NCI-H345 treated with DMSO at 0.1 percent for 48 hours (cell line): ENCODE results near the gene RAC2.
"Not testable (repeated sequence)": the region's sequence is repeated elsewhere in the genome, so short reads cannot be mapped to it uniquely, and the experiment has no call there.

Experiments used
- DNase-seq: peaks from one replicate; lab custom pipeline; 2025; ENCODE audit not compliant: unreplicated experiment; lab: John Stamatoyannopoulos, UW

RAC2 gene

DNA sequence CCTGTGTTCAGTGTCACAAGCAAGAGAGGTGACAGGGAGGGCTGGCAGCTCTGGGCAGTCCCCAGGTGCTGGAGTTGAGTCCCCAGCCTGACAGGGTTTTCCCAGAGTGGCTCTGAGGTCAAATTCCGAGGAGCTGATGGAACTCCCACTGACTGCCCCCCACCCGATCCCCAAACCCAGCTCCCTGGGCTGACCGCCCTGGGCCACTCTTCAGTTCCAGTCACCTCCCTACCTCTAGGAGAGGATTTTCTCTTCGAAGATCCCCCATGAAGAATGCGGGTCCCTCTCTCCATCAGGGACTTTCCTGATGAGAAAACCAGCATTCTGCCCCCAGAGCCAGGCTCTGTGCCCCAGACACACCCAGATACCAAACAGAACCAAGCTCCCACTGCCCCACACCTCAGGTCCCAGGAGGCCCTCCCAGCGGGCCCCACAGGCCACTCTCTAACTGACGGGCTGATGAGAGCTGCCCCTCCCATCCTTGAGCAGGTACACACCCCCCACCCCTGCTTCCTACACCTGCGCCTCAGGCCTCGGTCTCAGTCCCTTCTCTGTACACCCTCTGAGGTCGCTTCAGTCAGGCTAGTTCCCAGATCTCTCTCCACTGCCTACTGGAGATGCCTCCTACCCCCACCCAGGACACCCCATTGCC lies 12.1 kb upstream of the RAC2 start:
- DNase-seq: no peak

DNA sequence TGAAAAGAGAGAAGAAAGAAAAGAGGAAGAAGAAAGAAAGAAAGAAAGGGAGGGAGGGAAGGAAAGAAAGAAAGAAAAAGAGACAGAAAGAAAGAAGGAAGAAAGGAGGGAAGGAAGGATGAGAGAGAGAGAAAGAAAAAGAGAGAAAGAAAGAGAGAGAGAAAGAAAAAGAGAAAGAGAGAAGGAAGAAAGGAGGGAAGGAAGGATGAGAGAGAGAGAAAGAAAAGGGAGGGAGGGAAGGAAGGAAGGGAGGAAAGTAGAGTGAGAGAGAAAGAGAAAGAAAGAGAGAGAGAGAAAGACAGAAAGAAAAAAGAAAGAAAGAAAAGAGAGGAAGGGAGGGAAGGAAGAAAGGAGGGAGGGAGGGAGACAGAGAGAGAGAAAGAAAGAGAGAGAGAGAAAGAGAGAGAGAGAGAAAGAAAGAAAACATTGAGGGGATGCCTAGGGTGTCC lies 11.5 kb upstream of the RAC2 start:
- no peak for DNase-seq

DNA sequence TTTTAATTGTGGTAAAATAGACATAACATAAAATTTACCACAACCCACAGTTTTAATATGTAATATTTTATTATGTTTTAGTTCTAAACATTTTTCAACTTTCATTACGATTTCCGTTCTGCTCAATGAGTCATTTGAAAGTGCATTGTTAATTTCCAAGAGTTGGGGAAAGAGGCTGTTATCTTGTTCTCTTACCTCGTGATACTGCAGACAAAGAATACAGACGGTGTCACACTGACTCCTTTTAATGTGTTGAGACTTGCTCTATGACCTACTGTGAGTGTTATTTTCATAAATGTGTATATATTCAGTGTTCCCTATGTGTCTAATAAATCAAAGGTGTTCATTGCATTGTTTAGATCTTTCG lies 10.8 kb upstream of the RAC2 start:
- DNase-seq: no peak

DNA sequence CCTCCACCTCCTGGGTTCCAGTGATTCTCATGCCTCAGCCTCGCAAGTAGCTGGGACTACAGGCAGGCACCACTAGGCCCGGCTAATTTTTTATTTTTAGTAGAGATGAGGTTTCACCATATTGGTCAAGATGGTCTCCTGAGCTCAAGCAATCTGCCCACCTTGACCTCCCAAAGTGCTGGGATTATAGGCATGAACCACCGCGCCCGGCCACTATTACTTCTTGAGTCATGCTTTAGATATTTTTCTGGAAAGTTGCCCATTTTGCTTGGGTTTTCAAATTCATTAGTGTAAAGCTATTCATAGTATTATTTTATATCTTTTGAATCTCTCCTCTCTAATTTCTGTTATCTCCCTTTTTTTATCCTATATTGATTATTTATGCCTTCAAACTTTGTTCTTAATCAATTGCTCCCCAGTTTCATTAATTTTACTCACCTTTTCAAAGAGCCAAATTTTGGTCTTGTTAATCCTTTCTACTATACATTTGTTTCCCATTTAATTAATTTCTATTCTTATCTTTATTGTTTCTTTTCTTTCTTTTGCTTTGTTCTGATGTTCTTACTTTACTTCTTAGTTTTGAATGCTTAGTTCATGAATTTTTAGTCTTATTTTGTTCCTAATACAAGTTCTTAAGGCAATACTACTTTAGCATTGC lies 10.3 kb upstream of the RAC2 start:
- DNase-seq: no peak

DNA sequence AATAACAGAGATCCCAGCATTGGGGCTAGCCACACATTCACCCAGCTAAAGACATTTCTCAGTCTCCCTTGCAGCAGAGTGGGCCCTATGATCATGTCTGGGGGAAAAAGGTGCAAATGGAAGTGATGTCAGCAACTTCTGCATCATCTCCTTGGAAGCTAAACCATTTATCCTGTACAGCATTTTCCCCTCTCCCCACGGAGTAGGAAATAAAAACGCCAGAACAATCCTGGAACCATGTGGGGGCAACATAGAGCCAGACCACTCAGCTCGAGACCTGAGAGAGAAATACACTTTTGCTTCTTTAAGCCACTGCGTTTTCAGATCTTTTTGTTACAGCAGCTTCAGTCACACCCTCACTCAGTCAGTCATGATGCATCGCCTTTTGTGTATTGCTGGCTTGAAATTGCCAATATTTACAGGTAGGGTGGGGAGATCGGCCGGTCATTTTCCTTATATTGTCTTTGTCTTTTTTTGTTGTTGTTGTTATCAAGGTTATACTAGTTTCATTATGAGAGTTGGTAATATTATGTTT lies 9.1 kb upstream of the RAC2 start:
- no peak for DNase-seq

DNA sequence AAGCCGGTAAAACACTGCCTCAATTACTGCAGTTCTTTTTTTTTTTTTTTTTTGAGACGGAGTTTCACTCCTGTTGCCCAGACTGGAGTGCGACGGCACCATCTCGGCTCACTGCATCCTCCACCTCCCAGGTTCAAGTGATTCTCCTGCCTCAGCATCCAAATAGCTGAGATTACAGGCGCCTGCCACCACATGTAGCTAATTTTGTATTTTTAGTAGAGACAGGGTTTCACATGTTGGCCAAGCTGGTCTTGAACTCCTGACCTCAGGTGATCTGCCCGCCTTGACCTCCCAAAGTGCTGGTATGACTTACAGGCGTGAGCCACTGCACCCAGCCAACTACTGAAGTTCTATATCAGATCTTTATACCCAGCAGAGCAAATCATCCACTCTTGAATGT lies 7.8 kb upstream of the RAC2 start:
- DNase-seq: not testable (repeated sequence)

DNA sequence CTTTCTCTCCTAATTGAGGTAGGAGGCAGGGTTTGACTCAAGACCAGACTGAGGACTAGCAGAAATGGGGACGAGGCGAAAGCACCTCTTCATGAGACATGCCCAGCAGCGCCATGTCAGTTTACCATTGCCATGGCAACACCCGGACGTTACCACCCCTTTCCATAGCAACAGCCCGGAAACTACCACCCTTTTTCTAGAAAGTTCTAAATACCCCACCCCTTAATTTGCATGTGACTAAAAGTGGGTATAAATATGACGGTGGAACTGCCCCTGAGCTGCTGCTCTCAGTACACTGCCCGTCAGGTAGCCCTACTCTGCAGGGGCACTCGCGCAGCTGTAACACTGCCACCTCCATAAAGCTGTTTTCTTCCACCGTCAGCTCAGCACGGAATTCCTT lies 5.9 kb upstream of the RAC2 start:
- DNase-seq: no peak

DNA sequence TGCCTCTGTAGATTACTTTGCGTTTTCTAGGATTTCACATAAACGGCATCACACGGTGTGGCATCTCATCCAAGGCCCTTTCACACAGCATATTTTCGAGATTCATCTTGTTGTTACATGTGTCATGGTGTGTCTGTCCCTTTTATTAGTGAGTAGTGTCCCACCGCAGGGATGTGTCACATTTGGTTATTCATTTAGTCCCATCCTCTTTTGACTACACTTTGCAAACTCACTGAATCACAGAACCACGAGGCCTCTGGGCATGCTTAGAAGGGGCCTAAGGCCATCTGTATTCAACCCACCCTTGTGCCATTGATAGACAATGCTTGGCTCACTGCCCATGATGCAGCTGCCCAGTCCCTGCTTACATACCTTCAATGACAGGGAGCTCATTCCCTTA lies 4.2 kb upstream of the RAC2 start:
- DNase-seq: no peak

DNA sequence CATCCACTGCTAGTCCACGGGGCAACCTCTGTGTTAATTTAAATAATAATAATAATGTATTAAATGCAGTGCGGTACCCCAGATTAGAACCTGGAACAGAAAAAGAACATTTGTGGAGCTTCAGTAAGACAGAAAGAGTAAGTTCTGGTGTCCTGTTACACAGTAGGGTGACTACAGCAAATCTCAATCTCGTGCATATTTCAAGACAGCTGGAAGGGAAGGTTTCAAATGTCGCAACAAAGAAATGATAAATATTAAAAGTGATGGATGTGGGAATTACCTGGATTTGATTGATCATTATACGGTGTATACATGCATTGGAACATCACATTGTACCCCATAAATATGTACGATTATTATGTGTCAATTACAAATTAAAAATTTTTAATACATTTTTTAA lies 1.7 kb upstream of the RAC2 start:
- no peak for DNase-seq

DNA sequence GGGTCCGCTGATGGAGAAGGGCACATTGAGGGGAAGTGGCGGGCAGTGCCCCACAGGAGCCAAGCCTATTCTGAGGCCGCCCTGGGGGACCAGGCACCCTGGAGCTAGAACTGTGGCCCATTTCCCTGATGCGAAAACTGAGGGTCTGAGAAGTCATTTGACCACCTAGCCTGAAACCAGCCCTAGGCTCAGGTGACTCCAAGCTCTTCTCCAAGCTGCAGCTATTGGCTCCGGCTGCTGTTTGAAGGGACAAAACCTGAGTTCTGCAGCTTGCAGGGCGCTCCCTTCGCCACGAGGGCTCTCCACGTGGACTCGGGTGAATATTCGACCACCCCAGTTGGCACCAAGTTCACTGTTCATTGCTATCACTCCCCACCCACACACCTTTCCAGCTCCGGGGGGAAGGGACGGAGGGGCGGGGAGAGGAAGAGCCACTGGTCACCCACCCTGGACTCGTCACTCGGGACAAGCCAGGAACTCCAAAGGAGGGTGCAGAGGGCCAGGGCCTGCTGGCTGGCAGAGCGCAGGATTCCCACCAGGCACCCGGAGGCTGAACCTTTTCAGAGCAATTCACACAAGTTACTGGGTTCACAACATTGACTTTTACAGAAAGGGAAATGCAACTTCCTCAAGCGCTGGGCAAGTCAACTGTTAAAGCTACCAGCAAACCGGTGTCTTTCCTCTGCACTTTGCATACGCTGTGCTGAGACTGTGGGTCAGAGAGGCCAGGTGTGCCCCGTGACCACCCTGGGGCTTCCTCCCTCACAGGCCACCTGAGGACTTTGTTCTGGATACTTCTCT lies 1.1 kb upstream of the RAC2 start:
- DNase-seq: no peak

DNA sequence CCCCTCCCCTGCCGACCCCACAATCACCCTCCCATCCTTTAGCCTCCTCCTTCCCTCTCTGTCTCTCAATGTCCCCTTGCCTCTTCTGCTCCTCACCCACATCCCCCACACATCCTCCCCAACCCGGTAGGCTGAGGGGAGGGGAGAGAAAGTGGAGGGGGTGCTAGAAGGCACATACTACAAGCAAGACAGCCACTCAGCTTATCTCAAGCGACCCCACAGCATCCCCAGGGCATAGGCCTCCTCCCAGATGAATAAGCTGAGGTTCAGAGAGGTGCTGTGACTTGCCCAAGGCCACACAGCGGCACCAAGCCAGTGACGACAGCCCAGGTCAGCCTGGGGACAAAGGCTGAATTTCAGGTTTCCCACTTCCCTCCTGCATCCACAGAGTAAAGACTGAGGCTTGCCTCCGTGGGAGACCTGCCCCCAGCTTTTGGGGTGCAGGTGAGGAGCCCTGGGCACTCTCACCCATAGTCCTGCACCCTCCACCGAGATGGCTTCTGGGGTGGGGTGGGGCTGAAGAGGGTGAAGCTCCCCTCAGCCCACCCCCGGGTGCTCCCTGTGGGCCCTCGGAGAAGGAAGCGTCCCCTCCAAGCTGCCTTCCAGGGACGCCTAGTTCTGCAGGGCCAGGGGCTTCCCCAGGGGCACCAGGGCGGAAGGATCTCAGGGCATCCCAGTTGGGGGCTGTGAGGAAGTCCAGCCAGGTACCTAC lies 511 bp downstream of the RAC2 start:
- DNase-seq: no peak

DNA sequence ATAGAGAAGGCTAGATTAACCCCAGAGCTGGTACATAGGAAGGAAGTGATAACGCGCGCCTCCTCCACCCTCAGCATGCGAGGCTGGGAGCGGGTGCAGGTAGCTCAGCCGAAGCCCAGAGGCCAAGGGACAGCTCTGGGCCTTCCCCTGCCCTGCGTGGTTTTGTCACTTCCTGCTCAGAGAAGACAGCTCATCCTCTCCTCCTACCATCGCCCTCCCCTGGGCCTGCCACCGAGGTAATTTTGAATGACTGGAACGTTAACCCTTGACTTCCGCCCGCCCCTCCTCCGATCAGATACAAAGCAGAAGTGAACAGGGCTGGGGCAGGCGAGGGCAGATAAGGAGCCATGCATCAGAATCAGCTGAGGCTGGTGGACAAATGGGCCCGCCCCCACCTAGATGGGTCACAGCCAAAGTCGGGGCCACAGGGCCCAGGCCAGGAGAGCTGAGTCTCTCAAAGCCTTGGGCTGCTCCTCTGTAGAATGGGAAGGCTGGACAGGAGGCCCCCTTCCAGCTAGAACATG lies 1.6 kb downstream of the RAC2 start:
- DNase-seq: no peak

DNA sequence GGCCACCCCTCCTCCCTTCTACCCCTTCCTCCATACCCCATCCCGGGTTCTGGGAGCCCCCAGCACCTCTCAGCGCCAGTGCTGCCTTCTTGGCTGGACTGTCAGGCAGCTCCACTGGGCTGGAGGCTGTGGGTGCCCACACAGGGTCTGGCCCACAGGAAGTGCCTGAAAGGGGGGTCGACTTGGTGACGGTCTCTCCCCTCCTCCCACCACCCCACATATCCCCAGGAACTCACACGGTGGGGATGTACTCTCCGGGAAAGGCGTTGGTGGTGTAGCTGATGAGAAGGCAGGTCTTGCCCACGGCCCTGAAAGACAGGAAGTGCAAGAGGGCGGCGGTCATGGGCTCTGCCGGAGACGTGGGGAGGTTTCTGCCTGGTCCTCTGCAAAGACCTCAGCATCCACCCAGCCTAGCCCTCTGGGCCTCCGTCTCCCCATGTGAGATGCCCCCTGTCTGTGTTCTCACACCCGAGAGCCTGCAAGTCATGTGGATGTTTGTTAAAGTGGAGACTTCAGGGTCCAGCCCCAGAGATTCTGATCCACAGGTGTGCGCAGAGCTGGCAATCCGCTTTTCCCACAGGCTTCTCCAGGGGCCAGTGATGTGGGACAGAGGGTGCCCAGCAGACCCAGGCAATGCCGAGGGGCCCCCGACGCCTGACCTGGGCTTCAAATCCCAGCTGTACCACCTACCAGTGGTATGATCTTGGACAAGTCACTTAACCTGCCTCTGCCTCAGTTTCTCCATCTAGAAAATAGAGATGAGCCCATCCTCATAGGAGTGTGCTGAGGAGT lies 2.5 kb downstream of the RAC2 start:
- no peak for DNase-seq

DNA sequence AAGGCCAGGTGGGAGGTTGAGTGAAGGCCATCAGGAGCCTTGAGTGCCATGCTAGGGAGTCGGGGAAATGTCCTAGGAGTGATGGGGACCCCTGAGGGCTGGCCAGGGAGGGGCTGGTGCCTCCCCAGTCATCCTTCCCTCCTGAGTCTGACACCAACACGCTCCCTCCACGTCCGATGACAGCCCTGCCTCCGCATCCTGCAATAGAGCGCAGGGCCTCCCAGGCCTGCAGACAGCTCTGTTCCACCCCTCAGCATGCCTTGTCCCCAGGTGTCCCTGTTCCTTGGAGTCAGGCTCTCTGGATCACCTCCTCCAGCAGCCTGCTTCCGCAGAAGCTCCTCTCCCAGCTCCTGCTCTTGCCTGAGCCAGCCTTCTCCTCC lies 3.1 kb downstream of the RAC2 start:
- no peak for DNase-seq

DNA sequence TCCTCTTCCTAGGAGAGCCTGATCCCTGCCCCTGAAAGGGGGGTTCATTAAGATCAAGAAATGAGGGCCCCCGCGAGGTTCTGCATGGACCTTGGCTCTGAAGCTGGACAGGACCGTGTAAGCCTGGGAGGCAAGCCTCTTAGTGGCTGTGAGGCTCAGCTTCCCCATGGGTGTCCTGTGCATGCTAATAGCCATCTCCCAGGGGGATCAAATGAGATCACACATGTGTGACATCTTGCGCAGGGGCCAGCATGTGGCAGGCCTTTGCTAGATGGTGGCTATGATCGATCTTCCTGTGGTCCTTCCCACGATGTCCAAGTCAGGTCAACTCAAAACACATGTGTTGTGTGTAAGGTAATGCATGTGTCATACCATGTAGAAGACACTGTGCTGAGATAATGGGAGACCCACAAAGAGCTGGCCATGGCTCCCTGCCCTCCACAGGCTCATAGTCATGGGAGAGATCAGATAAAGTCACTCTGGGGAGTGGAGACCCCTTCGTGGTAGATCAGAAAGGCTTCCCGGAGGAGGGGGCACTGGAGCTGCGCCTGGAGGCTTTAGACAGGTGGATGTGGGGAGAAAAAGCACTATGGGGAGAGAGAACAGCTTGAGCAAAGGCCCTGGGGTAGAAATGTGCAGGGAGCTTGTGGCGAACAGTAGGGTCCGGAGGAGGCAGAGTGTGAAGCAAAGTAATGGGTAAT lies 3.7 kb downstream of the RAC2 start:
- DNase-seq: no peak

DNA sequence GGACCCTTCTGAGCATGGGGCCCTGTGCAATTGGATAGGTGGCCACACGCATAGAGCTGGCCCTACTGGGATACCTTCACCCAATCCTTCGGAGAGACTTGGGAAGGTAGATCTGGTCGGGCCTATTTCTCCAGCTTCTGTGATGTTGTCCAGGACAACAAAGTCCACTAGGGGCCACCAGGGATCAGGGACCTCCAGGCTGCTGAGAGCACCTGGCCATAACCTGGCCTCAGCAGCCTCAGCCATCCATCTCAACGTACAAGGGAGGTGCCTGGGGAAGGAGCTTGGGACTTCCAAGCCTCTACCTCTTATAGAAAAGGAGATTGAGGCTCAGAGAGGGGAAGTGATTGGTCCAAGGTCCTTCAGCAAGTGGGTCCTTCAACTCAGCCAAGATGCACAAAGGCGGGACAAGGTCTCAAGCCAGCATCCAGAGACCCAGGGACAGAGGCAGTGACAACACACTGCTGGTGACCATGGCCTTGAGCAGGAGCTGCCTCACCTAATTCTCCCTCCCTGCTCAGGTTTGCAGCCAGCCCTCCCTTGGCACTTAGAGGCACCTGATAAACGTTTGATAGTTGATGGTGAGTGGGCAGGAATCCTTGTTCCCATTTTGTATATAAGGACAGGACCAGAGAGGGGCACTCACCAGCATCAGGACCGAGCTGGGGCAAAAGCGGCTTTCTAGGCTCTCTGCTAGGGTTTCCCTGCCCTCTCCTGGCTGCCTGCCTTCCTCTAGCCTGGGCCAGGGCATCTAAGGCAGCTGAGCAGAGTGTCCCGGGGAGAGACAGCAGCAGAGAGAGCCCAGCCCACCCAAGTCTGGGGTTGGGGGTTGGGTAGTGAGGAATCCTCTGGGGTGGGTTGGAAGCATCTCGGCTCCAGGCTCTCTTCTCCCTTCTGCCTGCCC lies 4.5 kb downstream of the RAC2 start:
- no peak for DNase-seq

DNA sequence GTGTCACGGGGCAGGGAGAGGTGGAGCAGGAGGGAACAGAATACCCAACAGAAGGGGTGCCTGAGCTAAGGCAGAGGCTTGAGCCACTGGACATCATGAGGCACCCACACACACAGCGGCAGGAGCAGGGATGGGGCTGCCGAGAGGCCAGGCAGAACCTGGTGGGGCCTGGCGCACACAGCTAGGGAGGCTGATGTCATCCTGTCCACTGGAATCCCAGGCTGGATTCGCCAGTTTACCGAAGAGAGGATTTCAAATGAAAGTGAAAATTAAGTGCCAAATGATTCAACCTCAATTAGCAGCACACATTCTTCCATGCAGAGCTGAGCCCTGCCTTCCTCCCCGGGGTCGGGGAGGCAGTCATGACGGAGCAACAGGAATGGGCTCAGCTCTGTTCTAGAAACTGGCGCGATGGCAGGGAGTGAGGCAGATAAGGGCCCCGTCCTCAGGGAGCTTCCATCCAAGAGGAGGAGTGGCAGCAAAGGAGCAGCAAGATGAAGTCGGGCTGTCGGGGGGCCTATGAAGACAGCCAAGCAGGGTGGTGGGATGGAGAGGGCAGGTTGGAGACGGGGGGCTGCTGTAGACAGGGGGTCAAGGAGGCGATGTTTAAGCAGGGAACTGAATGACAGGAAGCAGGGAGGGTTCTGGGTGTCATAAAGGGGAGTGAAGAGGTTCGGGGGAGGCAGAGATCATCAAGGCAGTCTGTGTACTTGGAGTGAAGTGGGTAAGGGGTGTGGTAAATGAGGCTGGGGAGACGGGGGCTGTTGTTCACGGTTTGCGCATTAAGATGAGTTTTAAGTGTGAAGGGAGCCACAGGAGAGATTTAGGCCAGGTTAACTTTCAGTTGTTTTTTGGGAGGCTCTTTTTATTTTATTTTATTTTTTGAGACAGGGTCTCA lies 6.4 kb downstream of the RAC2 start:
- no peak for DNase-seq
